Measurements from ENCODE around the gene RHBDL1. TPM values are rescaled to one million over a fixed set of nuclear protein-coding genes. Genes with fewer than 3 reads are reported as not detected.

The RHBDL1 gene
- polyA plus RNA-seq, 1 donor, result 2.6 TPM

GRCh38 chr16:715477-716199 lies 40.2 kb downstream of the RHBDL1 start:
- Histone ChIP-seq H3K4me3 (ENCODE audit: low read length) (no peak overlapping the region), H3K27ac (ENCODE audit: low read length) (no peak overlapping the region)
- no peak for DNase-seq

GRCh38 chr16:716200-716568 lies 40.7 kb downstream of the RHBDL1 start:
- WGBS (ENCODE audit: insufficient coverage, low lambda C conversion rate), result no CpG with 5 or more reads among the region's 12 CpGs

More at GRCh38 chr16:715477-716199, 40.2 kb downstream of the RHBDL1 start:
- H3K36me3 ChIP-seq (ENCODE audit: control insufficient read depth, insufficient read depth, low read length), result no peaks in the 10 kb centered on the region
- H3K4me1 ChIP-seq (ENCODE audit: control insufficient read depth, insufficient read depth, low read length), result peaks cover 24% of the 10 kb centered on the region
- peaks cover 11% of the 10 kb centered on the region for H3K9me3 ChIP-seq (ENCODE audit: control insufficient read depth, low read depth, low read length)
- H3K27me3 ChIP-seq (ENCODE audit: control insufficient read depth, insufficient read depth, low read length), result peaks cover 40% of the 10 kb centered on the region
- whole genome bisulfite sequencing (ENCODE audit: insufficient coverage, low lambda C conversion rate), result no CpG with 5 or more reads among the region's 74 CpGs

GRCh38 chr16:716768-717325 lies 41.4 kb downstream of the RHBDL1 start:
- Histone ChIP-seq H3K36me3 (ENCODE audit: control insufficient read depth, insufficient read depth, low read length) (no peaks in the 10 kb centered on the region), H3K27ac (ENCODE audit: low read length) (no peak overlapping the region), H3K27me3 (ENCODE audit: control insufficient read depth, insufficient read depth, low read length) (peaks cover 30% of the 10 kb centered on the region), H3K9me3 (ENCODE audit: control insufficient read depth, low read depth, low read length) (peaks cover 15% of the 10 kb centered on the region), H3K4me1 (ENCODE audit: control insufficient read depth, insufficient read depth, low read length) (peaks cover 22% of the 10 kb centered on the region), H3K4me3 (ENCODE audit: low read length) (no peak overlapping the region)
- DNase-seq, result no peak
- WGBS (ENCODE audit: insufficient coverage, low lambda C conversion rate), result no CpG with 5 or more reads among the region's 29 CpGs

More at GRCh38 chr16:716200-716568, 40.7 kb downstream of the RHBDL1 start:
- no peak overlapping the region for H3K4me3 ChIP-seq (ENCODE audit: low read length)
- no peak overlapping the region for H3K27ac ChIP-seq (ENCODE audit: low read length)
- peaks cover 22% of the 10 kb centered on the region for H3K4me1 ChIP-seq (ENCODE audit: control insufficient read depth, insufficient read depth, low read length)
- no peak for DNase-seq
- H3K9me3 ChIP-seq (ENCODE audit: control insufficient read depth, low read depth, low read length), result peaks cover 10% of the 10 kb centered on the region
- no peaks in the 10 kb centered on the region for H3K36me3 ChIP-seq (ENCODE audit: control insufficient read depth, insufficient read depth, low read length)
- H3K27me3 ChIP-seq (ENCODE audit: control insufficient read depth, insufficient read depth, low read length), result peaks cover 35% of the 10 kb centered on the region

GRCh38 chr16:717450-718245 lies 42.2 kb downstream of the RHBDL1 start:
- Histone ChIP-seq H3K4me1 (ENCODE audit: control insufficient read depth, insufficient read depth, low read length) (peaks cover 22% of the 10 kb centered on the region), H3K36me3 (ENCODE audit: control insufficient read depth, insufficient read depth, low read length) (peaks cover under 1% of the 10 kb centered on the region), H3K4me3 (ENCODE audit: low read length) (no peak overlapping the region), H3K27me3 (ENCODE audit: control insufficient read depth, insufficient read depth, low read length) (peaks cover 27% of the 10 kb centered on the region), H3K9me3 (ENCODE audit: control insufficient read depth, low read depth, low read length) (peaks cover 20% of the 10 kb centered on the region), H3K27ac (ENCODE audit: low read length) (no peak overlapping the region)
- WGBS (ENCODE audit: insufficient coverage, low lambda C conversion rate), result no CpG with 5 or more reads among the region's 32 CpGs
- DNase-seq, result no peak

- whole genome bisulfite sequencing (ENCODE audit: insufficient coverage, low lambda C conversion rate), result no CpG with 5 or more reads among the region's 9 CpGs
- Histone ChIP-seq H3K36me3 (ENCODE audit: control insufficient read depth, insufficient read depth, low read length) (peaks cover 6% of the 10 kb centered on the region), H3K9me3 (ENCODE audit: control insufficient read depth, low read depth, low read length) (peaks cover 20% of the 10 kb centered on the region), H3K4me1 (ENCODE audit: control insufficient read depth, insufficient read depth, low read length) (peaks cover 22% of the 10 kb centered on the region), H3K27me3 (ENCODE audit: control insufficient read depth, insufficient read depth, low read length) (peaks cover 27% of the 10 kb centered on the region), H3K27ac (ENCODE audit: low read length) (no peak overlapping the region), H3K4me3 (ENCODE audit: low read length) (no peak overlapping the region)
- no peak for DNase-seq
Observed at GRCh38 chr16:718389-718788, 42.9 kb downstream of the RHBDL1 start.

- Histone ChIP-seq H3K27me3 (ENCODE audit: control insufficient read depth, insufficient read depth, low read length) (peaks cover 23% of the 10 kb centered on the region), H3K4me1 (ENCODE audit: control insufficient read depth, insufficient read depth, low read length) (peaks cover 22% of the 10 kb centered on the region), H3K27ac (ENCODE audit: low read length) (no peak overlapping the region), H3K4me3 (ENCODE audit: low read length) (no peak overlapping the region), H3K9me3 (ENCODE audit: control insufficient read depth, low read depth, low read length) (peaks cover 20% of the 10 kb centered on the region), H3K36me3 (ENCODE audit: control insufficient read depth, insufficient read depth, low read length) (peaks cover 6% of the 10 kb centered on the region)
- DNase-seq, result no peak
- no CpG with 5 or more reads among the region's 6 CpGs for WGBS (ENCODE audit: insufficient coverage, low lambda C conversion rate)
Observed at GRCh38 chr16:718922-719321, 43.5 kb downstream of the RHBDL1 start.

GRCh38 chr16:719815-720446 lies 44.5 kb downstream of the RHBDL1 start:
- H3K9me3 ChIP-seq (ENCODE audit: control insufficient read depth, low read depth, low read length), result peaks cover 20% of the 10 kb centered on the region
- peaks cover 22% of the 10 kb centered on the region for H3K4me1 ChIP-seq (ENCODE audit: control insufficient read depth, insufficient read depth, low read length)
- no peak for DNase-seq
- peak overlapping the region; percentile 87 for H3K27ac ChIP-seq (ENCODE audit: low read length)
- H3K27me3 ChIP-seq (ENCODE audit: control insufficient read depth, insufficient read depth, low read length), result peaks cover 14% of the 10 kb centered on the region
- peak overlapping the region; percentile 84 for H3K4me3 ChIP-seq (ENCODE audit: low read length)
- H3K36me3 ChIP-seq (ENCODE audit: control insufficient read depth, insufficient read depth, low read length), result peaks cover 6% of the 10 kb centered on the region
- no CpG with 5 or more reads among the region's 16 CpGs for WGBS (ENCODE audit: insufficient coverage, low lambda C conversion rate)

GRCh38 chr16:720447-720989 lies 45.0 kb downstream of the RHBDL1 start:
- peak overlapping the region; percentile 87 for H3K27ac ChIP-seq (ENCODE audit: low read length)
- H3K4me1 ChIP-seq (ENCODE audit: control insufficient read depth, insufficient read depth, low read length), result peaks cover 22% of the 10 kb centered on the region
- H3K27me3 ChIP-seq (ENCODE audit: control insufficient read depth, insufficient read depth, low read length), result peaks cover 15% of the 10 kb centered on the region
- peak in 1 of 2 donors; percentile 57 for DNase-seq
- no CpG with 5 or more reads among the region's 38 CpGs for WGBS (ENCODE audit: insufficient coverage, low lambda C conversion rate)
- H3K9me3 ChIP-seq (ENCODE audit: control insufficient read depth, low read depth, low read length), result peaks cover 20% of the 10 kb centered on the region
- H3K36me3 ChIP-seq (ENCODE audit: control insufficient read depth, insufficient read depth, low read length), result peaks cover 6% of the 10 kb centered on the region
- peak overlapping the region; percentile 84 for H3K4me3 ChIP-seq (ENCODE audit: low read length)

GRCh38 chr16:720990-721764 lies 45.7 kb downstream of the RHBDL1 start, which contains the start of gene ANTKMT:
Gene ANTKMT, plus strand, starts transcription at chr16:721146. Its CDS starts 129 bp downstream, at chr16:721275.
- peak within 1 kb of the TSS; percentile 87 for H3K27ac ChIP-seq (ENCODE audit: low read length)
- peak; percentile 83 to 95 for DNase-seq
- peaks cover 6% of the 10 kb centered on the region for H3K36me3 ChIP-seq (ENCODE audit: control insufficient read depth, insufficient read depth, low read length)
- peaks cover 20% of the 10 kb centered on the region for H3K9me3 ChIP-seq (ENCODE audit: control insufficient read depth, low read depth, low read length)
- peaks cover 21% of the 10 kb centered on the region for H3K4me1 ChIP-seq (ENCODE audit: control insufficient read depth, insufficient read depth, low read length)
- WGBS (ENCODE audit: insufficient coverage, low lambda C conversion rate), result no CpG with 5 or more reads among the region's 106 CpGs
- H3K27me3 ChIP-seq (ENCODE audit: control insufficient read depth, insufficient read depth, low read length), result peaks cover 17% of the 10 kb centered on the region
- H3K4me3 ChIP-seq (ENCODE audit: low read length), result peak within 1 kb of the TSS; percentile 84

All from large intestine (tissue), 3 donors.